ENCODE measurements around the gene CDCA7L.
"Not testable (repeated sequence)": the region's sequence is repeated elsewhere in the genome, so short reads cannot be mapped to it uniquely, and the experiment has no call there.

The CDCA7L gene

GRCh38 chr7:21902240-21902639, 43.5 kb downstream of the CDCA7L start:
- DNase-seq = no peak

- no peak for DNase-seq
Measured at GRCh38 chr7:21898265-21898930, 47.3 kb downstream of the CDCA7L start.

- no peak for DNase-seq
Measured at GRCh38 chr7:21893401-21893800, 52.3 kb downstream of the CDCA7L start.

- no peak for DNase-seq
Measured at GRCh38 chr7:21891291-21891690, 54.4 kb downstream of the CDCA7L start.

- no peak for DNase-seq
Measured at GRCh38 chr7:21887779-21888178, 57.9 kb downstream of the CDCA7L start.

- no peak for DNase-seq
Measured at GRCh38 chr7:21887353-21887752, 58.3 kb downstream of the CDCA7L start.

- no peak for DNase-seq
Measured at GRCh38 chr7:21886396-21886795, 59.3 kb downstream of the CDCA7L start.

GRCh38 chr7:21884496-21884895, 61.2 kb downstream of the CDCA7L start:
- no peak for DNase-seq

- not testable (repeated sequence) for DNase-seq
Measured at GRCh38 chr7:21883501-21883900, 62.2 kb downstream of the CDCA7L start.

- no peak for DNase-seq
Measured at GRCh38 chr7:21883069-21883468, 62.6 kb downstream of the CDCA7L start.

GRCh38 chr7:21869785-21870402, 75.8 kb downstream of the CDCA7L start:
- DNase-seq = no peak

- no peak for DNase-seq
Measured at GRCh38 chr7:21868576-21868850, 77.2 kb downstream of the CDCA7L start.

GRCh38 chr7:21867816-21868575, 77.7 kb downstream of the CDCA7L start:
- DNase-seq = no peak

GRCh38 chr7:21867226-21867625, 78.5 kb downstream of the CDCA7L start:
- DNase-seq = no peak

- DNase-seq = no peak
Measured at GRCh38 chr7:21866731-21867130, 79.0 kb downstream of the CDCA7L start.

GRCh38 chr7:21865631-21866204, 80.0 kb downstream of the CDCA7L start:
- DNase-seq = not testable (repeated sequence)

GRCh38 chr7:21851559-21851967, 94.1 kb downstream of the CDCA7L start:
- DNase-seq = no peak

All from activated CD8-positive, alpha-beta memory T cell treated with anti-CD3 and anti-CD28 coated beads, Interleukin-2, amount 50 U/mL, for 48 hours (primary cell).